SK-N-SH (cell line): ENCODE measurements around the gene FBH1. TPM values are rescaled to one million over a fixed set of nuclear protein-coding genes. Genes with fewer than 3 reads are reported as not detected.

ENCODE experiments used
- CTCF ChIA-PET: fragments of 300-600, 350-600 bp; formaldehyde crosslinking; extraction: SDS; loops from one replicate; lab custom pipeline; 2021; lab: Yijun Ruan, JAX
- POLR2A ChIA-PET: fragments of 350-600 bp; sonication (Branson Sonifier 250); formaldehyde crosslinking; extraction: SDS; loops from one replicate; lab custom pipeline; 2020; ENCODE audit warnings: antibody characterized with exemption, inconsistent platforms; lab: Yijun Ruan, JAX
- DNase-seq: peaks from one replicate; pipeline ENCODE4 v3.0.0; 2012
- H2AFZ ChIP-seq: fragments of 200-600 bp; sonication (generic); 2 replicates; pipeline ENCODE4 v1.8.1; 2016; ENCODE audit warnings: antibody characterized with exemption, mild to moderate bottlenecking, low read depth
- H3F3A ChIP-seq: fragments of 200-600 bp; sonication (generic); replicated peaks from 2 replicates; pipeline ENCODE3; 2016; ENCODE audit warnings: antibody characterized with exemption, mild to moderate bottlenecking; ENCODE audit not compliant: insufficient read depth
- H3K27ac ChIP-seq, 2 experiments: fragments of 200-500 bp in 1 of 2; fragments of 200-600 bp in 1 of 2; sonication (Bioruptor generic) in 1 of 2; sonication (generic), shearing (Covaris generic) in 1 of 2; 2 replicates each; pipeline versions ENCODE4 v1.5.1 to v1.6.1; 2014 to 2016; ENCODE audit warnings: low read depth in 2 of 2, inconsistent platforms in 1 of 2, low read length in 1 of 2, mild to moderate bottlenecking in 1 of 2, mixed read lengths in 1 of 2
- H3K27me3 ChIP-seq: fragments of 200-600 bp; sonication (generic), shearing (Covaris generic); 2 replicates; pipeline ENCODE4 v1.6.1; 2016; ENCODE audit warnings: mixed run types; ENCODE audit not compliant: insufficient read depth
- H3K36me3 ChIP-seq, 2 experiments: fragments of 200-500 bp in 1 of 2; fragments of 200-600 bp in 1 of 2; sonication (Bioruptor generic) in 1 of 2; sonication (generic) in 1 of 2; replicated peaks in 1 of 2; 2 replicates each; pipeline versions ENCODE3 to v1.5.1; 2014 to 2016; ENCODE audit warnings: low read length in 1 of 2, mild to moderate bottlenecking in 1 of 2; ENCODE audit not compliant: insufficient read depth in 2 of 2, control insufficient read depth in 1 of 2
- H3K4me1 ChIP-seq, 2 experiments: fragments of 200-500 bp in 1 of 2; fragments of 200-600 bp in 1 of 2; sonication (Bioruptor generic) in 1 of 2; sonication (generic), shearing (Covaris generic) in 1 of 2; 2 replicates each; pipeline versions ENCODE4 v1.5.1 to v1.6.1; 2014 to 2016; ENCODE audit warnings: low read depth in 1 of 2, low read length in 1 of 2, mixed run types in 1 of 2; ENCODE audit not compliant: insufficient read depth in 2 of 2, control insufficient read depth in 1 of 2
- H3K4me2 ChIP-seq: fragments of 200-600 bp; sonication (generic), shearing (Covaris generic); 2 replicates; pipeline ENCODE4 v1.6.1; 2017; ENCODE audit warnings: mixed run types
- H3K4me3 ChIP-seq, 2 experiments: fragments of 200-500 bp in 1 of 2; fragments of 200-600 bp in 1 of 2; sonication (Bioruptor generic) in 1 of 2; sonication (generic), shearing (Covaris generic) in 1 of 2; 2 replicates each; pipeline versions ENCODE4 v1.5.1 to v1.8.1; 2014 to 2016; ENCODE audit warnings: low read depth in 2 of 2, inconsistent platforms in 1 of 2, low read length in 1 of 2, mild to moderate bottlenecking in 1 of 2, mixed read lengths in 1 of 2, moderate library complexity in 1 of 2
- H3K79me2 ChIP-seq: fragments of 200-600 bp; sonication (generic); 2 replicates; pipeline ENCODE4 v1.8.1; 2017; ENCODE audit warnings: mild to moderate bottlenecking; ENCODE audit not compliant: insufficient read depth
- H3K9ac ChIP-seq: fragments of 200-600 bp; sonication (generic); 2 replicates; pipeline ENCODE4 v1.6.1; 2017; ENCODE audit warnings: mixed run types
- H3K9me2 ChIP-seq: fragments of 200-600 bp; sonication (generic); 2 replicates; pipeline ENCODE4 v1.6.1; 2017; ENCODE audit warnings: mixed run types
- H3K9me3 ChIP-seq: fragments of 200-600 bp; sonication (generic); 2 replicates; pipeline ENCODE4 v1.6.1; 2017; ENCODE audit warnings: mixed run types, mild to moderate bottlenecking, moderate library complexity
- H4K20me1 ChIP-seq: fragments of 200-600 bp; sonication (generic); 2 replicates; pipeline ENCODE4 v1.6.1; 2017; ENCODE audit warnings: mild to moderate bottlenecking, mixed run types; ENCODE audit not compliant: insufficient read depth
- CHD2 ChIP-seq: fragments of 150-350 bp; IDR thresholded peaks from 2 replicates; pipeline ENCODE4 v1.6.1; 2018; ENCODE audit warnings: low read length; ENCODE audit not compliant: partially characterized antibody
- FOSL2 ChIP-seq: IDR thresholded peaks from 2 replicates; pipeline ENCODE4 v1.4.0; 2012; ENCODE audit warnings: low read depth, mild to moderate bottlenecking, moderate library complexity, borderline replicate concordance
- FOXJ3 ChIP-seq: sonication (generic); formaldehyde crosslinking; IDR thresholded peaks from 2 replicates; pipeline ENCODE4 v1.5.1; 2020; ENCODE audit warnings: mild to moderate bottlenecking, missing genetic modification reagents
- JUND ChIP-seq: IDR thresholded peaks from 2 replicates; pipeline ENCODE4 v1.4.0; 2012
- MXI1 ChIP-seq: IDR thresholded peaks from 2 replicates; pipeline ENCODE4 v1.6.1; 2012; ENCODE audit warnings: mild to moderate bottlenecking, low read depth, low read length, improper control_type of control experiment
- NRF1 ChIP-seq: IDR thresholded peaks from 2 replicates; pipeline ENCODE4 v1.6.1; 2012; ENCODE audit warnings: low read depth, mild to moderate bottlenecking, low read length
- POLR2AphosphoS5 ChIP-seq: IDR thresholded peaks from 2 replicates; pipeline ENCODE4 v1.6.1; 2012; ENCODE audit warnings: low read depth, low read length
- RAD21 ChIP-seq: IDR thresholded peaks from 2 replicates; pipeline ENCODE4 v1.6.1; 2012; ENCODE audit warnings: mild to moderate bottlenecking, low read length
- SIN3A ChIP-seq: IDR thresholded peaks from 2 replicates; pipeline ENCODE4 v1.6.1; 2012; ENCODE audit warnings: low read depth, mild to moderate bottlenecking, low read length, moderate library complexity, borderline replicate concordance
- TCF12 ChIP-seq: IDR thresholded peaks from 2 replicates; pipeline ENCODE4 v1.4.0; 2012
- TEAD4 ChIP-seq: IDR thresholded peaks from 2 replicates; pipeline ENCODE4 v1.4.0; 2012; ENCODE audit warnings: mild to moderate bottlenecking, borderline replicate concordance; ENCODE audit not compliant: insufficient read depth
- USF1 ChIP-seq: IDR thresholded peaks from 2 replicates; pipeline ENCODE4 v1.4.0; 2012; ENCODE audit warnings: low read depth, borderline replicate concordance
- YY1 ChIP-seq: IDR thresholded peaks from 2 replicates; pipeline ENCODE4 v1.4.0; 2012; ENCODE audit warnings: low read depth, mild to moderate bottlenecking
- WGBS: methylation state at CpG from one replicate; pipeline ENCODE4 v1.1.6; 2017; ENCODE audit warnings: low lambda C conversion rate; 5-methylcytosine and 5-hydroxymethylcytosine counted together
- polyA plus RNA-seq, 3 experiments: library from polyadenylated mRNA; depleted of rRNA; stranded (reverse); fragments of >200 nt; gene quantifications; 2 replicates each; pipeline ENCODE4 v1.2.3, GENCODE V29; 2012
- TF ChIP-seq, protein P1 (sequence below): fragments of 150-350 bp; IDR thresholded peaks from 2 replicates; pipeline ENCODE4 v1.6.1; 2016; ENCODE audit warnings: mild to moderate bottlenecking, low read depth, low read length
- TF ChIP-seq, protein P2 (sequence below): IDR thresholded peaks from 2 replicates; pipeline ENCODE4 v1.4.0; 2012; ENCODE audit warnings: low read depth

The FBH1 gene
- polyA plus RNA-seq, 1 of the 3 experiments (the other 2 are of a cell fraction), result 60.9 TPM

DNA sequence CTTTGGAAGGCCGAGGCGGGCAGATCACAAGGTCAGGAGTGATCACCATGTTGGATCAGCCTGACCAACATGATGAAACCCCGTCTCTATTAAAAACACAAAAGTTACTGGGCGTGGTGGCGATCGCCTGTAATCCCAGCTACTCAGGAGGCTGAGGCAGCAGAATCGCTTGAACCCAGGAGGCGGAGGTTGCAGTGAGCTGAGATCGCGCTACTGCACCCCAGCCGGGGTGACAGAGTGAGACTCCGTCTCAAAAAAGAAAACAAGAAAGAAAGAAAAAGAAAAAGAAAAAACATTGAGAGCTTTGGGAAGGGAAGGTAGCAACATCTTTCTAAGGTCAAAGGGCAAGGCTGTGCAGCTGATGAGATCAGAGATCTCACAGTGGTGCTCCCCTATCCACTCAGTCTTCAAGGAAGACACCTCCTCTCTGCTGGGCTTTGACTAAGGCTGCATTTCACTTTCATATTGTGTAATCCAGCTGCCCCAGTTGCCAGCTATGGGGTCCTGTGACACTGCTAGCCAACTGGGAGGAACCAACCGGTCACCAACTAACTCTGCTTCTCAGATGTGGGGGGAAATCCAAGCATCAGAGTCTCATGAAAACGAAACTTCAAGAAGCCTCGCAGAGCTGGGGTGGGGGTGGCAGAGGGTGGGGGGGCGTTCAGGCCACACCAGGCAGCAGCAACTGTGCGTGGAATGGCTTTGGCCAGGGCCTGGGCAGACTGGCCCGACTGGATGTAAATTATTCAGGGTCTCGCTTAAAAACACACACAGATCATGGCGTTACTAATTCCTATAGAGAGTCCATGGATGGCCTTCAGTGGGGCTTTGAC lies 85.8 kb downstream of the FBH1 start:
- WGBS, result 85% methylated on average over 20 of the region's 20 CpGs
- CTCF ChIA-PET, result interaction anchor here (0.6 to 1.0 kb wide), 3 partner anchors 13 to 590 kb away, joined by 3 read pairs; no protein-coding TSS in a partner anchor
- Histone ChIP-seq H3K27me3 (peaks cover 8% of the 10 kb centered on the region; the same call in 1 of the 2 replicates), H3K36me3 (no peaks in the 10 kb centered on the region), H3K9me2 (no peaks in the 10 kb centered on the region), H4K20me1 (no peaks in the 10 kb centered on the region), H2AFZ (no peak overlapping the region), H3K79me2 (no peaks in the 10 kb centered on the region), H3K9me3 (no peaks in the 10 kb centered on the region; the same call in 1 of the 2 replicates), H3K4me3 (no peak overlapping the region), H3K4me2 (no peak overlapping the region), H3K4me1 (no peaks in the 10 kb centered on the region; a peak in 1 of 4 replicates), H3F3A (peaks cover 10% of the 10 kb centered on the region), H3K9ac (no peak overlapping the region), H3K27ac (no peak overlapping the region)
- no peak for TF ChIP-seq MXI1
- TF ChIP-seq TEAD4, result no peak
- TF ChIP-seq SIN3A, result no peak
- no peak for TF ChIP-seq FOSL2
- no peak for TF ChIP-seq CHD2
- no peak for TF ChIP-seq POLR2AphosphoS5
- TF ChIP-seq JUND, result no peak
- TF ChIP-seq RAD21, result no peak
- no peak for TF ChIP-seq USF1
- POLR2A ChIA-PET, result no interaction called here
- DNase-seq, result no peak

GRCh38 chr10:5976512-5977470 lies 86.7 kb downstream of the FBH1 start:
- no peaks in the 10 kb centered on the region; a peak in 1 of 4 replicates for H3K4me1 ChIP-seq
- ChIA-PET POLR2A (no interaction called here), CTCF (interaction anchor here (0.6 to 1.0 kb wide), 4 partner anchors 12 to 589 kb away, joined by 3 read pairs; no protein-coding TSS in a partner anchor)
- H3K79me2 ChIP-seq, result no peaks in the 10 kb centered on the region
- no peaks in the 10 kb centered on the region; the same call in 1 of the 2 replicates for H3K9me3 ChIP-seq
- H4K20me1 ChIP-seq, result no peaks in the 10 kb centered on the region
- H2AFZ ChIP-seq, result peak overlapping the region; percentile 88
- no peak overlapping the region for H3K27ac ChIP-seq
- 20% methylated on average over 42 of the region's 82 CpGs for WGBS
- H3F3A ChIP-seq, result peaks cover 10% of the 10 kb centered on the region
- no peaks in the 10 kb centered on the region for H3K9me2 ChIP-seq
- peak overlapping the region; percentile 89 for H3K4me2 ChIP-seq
- DNase-seq, result no peak
- H3K4me3 ChIP-seq, result peak overlapping the region; percentile 67 to 75
- no peak for TF ChIP-seq NRF1
- no peak for TF ChIP-seq FOXJ3
- no peak for TF ChIP-seq MXI1
- TF ChIP-seq, protein P1, sequence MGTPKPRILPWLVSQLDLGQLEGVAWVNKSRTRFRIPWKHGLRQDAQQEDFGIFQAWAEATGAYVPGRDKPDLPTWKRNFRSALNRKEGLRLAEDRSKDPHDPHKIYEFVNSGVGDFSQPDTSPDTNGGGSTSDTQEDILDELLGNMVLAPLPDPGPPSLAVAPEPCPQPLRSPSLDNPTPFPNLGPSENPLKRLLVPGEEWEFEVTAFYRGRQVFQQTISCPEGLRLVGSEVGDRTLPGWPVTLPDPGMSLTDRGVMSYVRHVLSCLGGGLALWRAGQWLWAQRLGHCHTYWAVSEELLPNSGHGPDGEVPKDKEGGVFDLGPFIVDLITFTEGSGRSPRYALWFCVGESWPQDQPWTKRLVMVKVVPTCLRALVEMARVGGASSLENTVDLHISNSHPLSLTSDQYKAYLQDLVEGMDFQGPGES, result no peak
- TF ChIP-seq TCF12, result no peak
- no peak for TF ChIP-seq USF1
- no peak for TF ChIP-seq YY1
- TF ChIP-seq, protein P2, sequence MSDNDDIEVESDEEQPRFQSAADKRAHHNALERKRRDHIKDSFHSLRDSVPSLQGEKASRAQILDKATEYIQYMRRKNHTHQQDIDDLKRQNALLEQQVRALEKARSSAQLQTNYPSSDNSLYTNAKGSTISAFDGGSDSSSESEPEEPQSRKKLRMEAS, result no peak
- no peak for TF ChIP-seq POLR2AphosphoS5
- H3K36me3 ChIP-seq, result no peaks in the 10 kb centered on the region
- H3K9ac ChIP-seq, result peak overlapping the region; percentile 48; the same call in 1 of the 2 replicates
- H3K27me3 ChIP-seq, result peaks cover 8% of the 10 kb centered on the region; the same call in 1 of the 2 replicates
